Limb (tissue), 2 donors: ENCODE measurements around the gene CFAP57.
"Not testable (repeated sequence)": the region's sequence is repeated elsewhere in the genome, so short reads cannot be mapped to it uniquely, and the experiment has no call there.

Source experiments
- DNase-seq, 2 donors: peaks; one replicate each; pipeline ENCODE4 v3.0.0-alpha.2; 2016; ENCODE audit errors: extremely low spot score in 2 of 2

The CFAP57 gene

GRCh38 chr1:43172527-43172972 is 420 bp downstream of the CFAP57 start:
- peak in 1 of 2 donors; percentile 88 for DNase-seq

- DNase-seq, result no peak
Observed at GRCh38 chr1:43174873-43175272, 2.7 kb downstream of the CFAP57 start.

DNA sequence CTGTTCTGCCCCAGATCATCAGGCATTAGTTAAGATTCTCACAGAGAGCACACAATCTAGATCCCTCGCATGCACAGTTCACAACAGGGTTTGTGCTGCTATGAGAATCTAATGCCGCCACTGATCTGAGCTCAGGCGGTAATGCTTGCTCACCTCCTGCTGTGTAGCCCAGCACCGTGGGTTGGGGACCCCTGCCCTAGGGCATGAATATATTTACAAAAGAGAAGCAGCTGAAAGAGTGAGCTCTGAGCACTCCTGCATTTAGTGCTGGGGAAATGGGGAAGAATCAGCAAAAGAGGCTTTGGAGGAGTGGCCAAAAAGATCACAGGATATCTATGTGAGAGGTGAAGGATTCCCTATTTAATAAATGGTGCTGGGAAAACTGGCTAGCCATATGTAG is 5.6 kb downstream of the CFAP57 start:
- no peak for DNase-seq

- no peak for DNase-seq
Observed at GRCh38 chr1:43184388-43184787, 12.3 kb downstream of the CFAP57 start.

DNA sequence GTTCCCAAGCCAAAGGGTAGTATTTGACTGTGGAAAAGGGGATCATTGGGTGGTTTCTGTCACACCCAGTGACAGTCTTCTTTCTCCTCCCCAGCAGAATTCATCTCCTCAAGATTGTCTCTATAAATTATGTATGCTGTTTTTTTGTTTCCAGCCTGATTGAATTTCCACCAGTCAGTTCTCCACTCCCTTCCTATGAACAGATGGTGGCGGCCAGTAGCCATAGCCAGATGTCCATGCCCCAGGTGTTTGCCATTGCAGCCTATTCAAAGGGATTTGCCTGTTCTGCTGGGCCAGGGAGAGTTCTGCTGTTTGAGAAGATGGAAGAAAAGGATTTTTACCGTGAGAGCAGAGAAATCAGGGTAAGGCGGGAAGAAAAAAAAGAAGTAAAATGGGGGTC is 12.9 kb downstream of the CFAP57 start:
- DNase-seq, result no peak

DNA sequence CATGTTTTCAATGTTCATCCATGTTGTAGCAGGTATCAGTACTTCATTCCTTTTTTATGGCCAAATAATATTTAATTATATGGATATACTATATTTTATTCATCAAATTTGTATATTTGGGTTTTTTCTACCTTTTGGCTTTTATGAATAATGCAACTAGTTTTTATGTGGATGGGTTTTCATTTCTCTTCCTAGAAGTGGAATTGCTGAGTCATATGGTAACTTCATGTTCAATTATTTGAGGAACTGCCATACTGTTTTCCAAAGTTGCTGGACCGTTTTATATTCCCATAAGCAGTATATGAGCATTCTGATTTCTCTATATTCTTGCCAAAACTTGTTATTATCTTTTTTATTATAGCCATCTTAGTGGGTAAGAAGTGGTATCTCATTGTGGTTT is 16.0 kb downstream of the CFAP57 start:
- no peak for DNase-seq

DNA sequence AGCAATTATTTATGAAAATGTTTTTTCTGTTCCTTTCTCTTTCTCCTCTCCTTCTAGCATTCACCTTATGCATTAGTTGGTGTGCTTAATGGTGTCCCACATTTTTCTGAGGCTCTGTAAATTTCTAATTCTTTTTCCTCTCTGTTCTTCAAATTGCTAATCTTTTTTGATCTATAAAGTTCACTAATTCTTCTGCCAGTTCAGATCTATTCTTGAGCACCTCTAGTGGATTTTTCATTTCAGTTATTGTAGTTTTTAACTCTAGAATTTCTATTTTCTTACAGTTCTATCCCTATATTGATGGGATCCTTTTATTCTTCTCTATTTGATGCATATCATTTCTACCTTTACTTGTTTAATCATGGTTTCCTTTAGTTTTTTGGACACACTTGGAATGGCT is 22.4 kb downstream of the CFAP57 start:
- no peak for DNase-seq

DNA sequence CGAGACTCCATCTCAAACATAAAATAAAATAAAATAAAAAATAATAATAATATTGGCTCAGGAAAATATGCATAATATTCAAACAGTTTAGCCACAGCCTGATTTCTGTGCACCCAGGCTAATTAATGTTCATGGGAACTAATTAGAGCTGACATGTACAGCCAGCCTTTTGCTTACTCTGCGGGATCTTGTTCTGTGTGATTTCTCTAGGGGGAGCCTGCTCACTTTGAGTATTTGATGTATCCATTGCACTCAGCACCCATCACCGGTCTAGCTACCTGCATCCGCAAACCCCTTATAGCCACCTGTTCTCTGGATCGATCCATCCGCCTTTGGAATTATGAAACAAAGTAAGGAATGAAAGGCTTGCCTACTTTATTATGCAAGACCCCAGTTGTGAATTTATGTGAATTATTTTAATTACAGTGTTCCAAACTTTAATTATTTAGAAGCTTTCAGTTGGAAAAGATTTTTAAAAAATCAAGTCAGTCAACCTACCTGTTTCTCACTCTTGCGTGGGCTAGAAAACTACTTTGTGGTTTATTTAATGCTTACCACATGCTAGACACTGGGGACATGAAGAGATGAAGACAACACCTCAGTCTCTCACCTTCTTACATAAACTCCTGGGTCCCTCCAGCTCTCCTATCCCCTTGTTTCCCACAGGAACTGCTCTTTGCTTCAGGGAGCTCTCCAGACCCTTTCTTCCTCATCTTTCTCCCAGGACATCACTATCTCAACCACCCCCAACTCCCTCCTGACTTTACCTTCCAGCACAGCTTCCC is 25.4 kb downstream of the CFAP57 start:
- DNase-seq, result no peak

DNA sequence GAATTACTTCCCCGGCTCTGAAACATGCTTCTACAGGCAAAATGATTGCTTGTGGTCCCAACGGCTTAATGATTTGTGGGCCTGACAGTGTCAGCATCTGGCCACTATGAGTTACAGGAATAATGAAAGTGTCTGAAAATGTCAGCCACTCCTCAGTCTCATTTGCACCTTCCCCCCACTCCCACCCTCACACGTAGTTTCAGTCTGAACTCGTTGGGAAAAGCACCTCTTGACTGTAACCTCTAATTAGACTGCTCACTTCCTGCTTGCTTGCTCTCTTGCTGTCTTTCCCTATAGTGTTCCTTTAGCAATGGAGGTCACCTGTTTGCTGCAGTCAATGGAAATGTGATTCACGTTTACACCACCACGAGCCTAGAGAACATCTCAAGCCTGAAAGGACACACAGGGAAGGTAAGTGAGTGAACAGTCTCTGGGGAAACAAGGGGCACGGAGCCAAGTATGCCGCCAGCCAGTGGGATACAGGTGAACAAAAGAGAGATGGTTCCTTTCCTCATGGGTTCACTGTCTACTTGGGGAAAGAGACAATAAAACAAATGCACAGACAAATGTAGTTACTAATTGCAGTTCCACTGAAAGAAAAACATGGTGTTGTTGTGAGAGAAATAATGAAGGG is 27.1 kb downstream of the CFAP57 start:
- DNase-seq, result no peak

DNA sequence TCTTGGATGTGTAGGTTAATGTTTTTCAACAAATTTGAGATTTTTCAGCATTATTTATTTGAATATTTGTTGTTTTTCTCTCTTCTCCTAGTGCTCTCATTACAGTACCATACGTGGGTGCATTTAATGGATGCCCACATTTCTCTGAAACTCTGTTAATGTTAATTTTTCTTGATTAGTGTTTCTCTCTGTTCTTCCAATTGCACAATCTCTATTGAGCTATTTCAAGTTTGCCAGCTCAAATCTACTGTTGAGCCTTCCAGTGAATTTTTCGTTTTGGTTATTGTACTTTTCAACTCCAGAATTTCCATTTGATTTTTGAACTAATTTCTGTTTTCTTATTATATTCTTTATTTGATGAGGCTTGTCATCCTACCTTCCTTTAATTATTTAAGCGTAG is 31.7 kb downstream of the CFAP57 start:
- DNase-seq, result no peak

DNA sequence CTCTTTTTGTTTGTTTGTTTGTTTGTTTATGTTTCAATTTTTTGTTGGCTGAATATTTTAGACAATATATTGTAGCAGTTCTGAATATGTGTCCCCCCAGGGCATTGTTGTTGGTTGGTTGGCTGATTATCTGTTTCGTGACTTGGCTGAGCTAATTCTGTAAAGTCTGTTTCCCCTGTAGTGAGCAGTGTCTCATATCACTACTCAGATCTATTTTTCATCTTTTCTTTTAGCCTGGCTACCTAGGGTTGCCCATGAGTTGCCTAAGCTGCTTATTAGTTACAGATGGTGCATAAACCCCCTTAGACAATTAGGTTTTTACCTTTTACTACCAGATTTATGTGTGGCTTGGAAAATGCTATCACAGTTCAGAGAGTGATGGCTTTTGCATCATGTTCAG is 32.3 kb downstream of the CFAP57 start:
- no peak for DNase-seq

DNA sequence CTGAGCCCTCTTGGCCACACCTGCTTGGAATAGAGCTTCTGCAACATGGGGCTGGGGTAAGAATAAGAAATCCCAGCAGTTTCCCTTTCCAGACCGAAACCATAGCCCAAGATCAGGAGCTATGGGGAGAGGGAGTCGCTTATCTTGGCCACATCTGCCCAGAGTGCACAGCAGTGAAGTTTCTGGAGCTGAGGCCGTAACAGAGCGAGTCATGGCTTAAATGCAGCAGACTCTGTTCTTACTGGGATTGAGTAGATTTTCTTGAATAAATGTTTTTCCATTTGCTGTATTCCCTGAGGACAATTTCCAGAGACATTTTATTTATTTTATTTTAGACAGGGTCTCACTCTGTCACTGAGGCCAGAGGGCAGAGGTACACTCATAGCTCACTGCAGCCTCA is 33.5 kb downstream of the CFAP57 start:
- DNase-seq, result no peak

DNA sequence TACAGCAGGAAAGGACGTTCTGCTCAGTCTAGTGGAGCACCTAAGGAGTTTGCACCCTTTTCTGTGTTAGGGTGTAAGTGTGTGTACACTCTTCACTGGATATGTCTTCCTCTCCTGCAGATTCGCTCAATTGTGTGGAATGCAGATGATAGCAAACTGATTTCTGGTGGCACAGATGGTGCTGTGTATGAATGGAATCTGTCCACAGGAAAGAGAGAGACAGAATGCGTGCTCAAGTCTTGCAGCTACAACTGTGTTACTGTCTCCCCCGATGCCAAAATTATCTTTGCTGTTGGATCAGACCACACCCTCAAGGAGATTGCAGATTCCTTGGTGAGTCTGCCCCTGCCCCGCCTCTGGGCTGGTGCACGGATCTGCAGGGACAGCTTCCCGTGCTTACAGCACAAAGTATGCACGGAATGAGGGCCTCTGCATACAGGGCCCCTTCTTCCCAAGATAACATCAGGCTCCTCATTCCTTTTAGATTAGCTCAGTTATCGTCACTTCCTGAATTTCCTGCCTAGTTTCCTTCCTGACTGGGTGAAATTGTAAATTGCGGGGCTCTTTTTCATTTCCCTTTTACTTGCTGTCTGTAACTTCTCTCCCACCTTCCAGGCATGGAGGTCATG is 34.6 kb downstream of the CFAP57 start:
- DNase-seq, result peak; percentile 65 to 67

DNA sequence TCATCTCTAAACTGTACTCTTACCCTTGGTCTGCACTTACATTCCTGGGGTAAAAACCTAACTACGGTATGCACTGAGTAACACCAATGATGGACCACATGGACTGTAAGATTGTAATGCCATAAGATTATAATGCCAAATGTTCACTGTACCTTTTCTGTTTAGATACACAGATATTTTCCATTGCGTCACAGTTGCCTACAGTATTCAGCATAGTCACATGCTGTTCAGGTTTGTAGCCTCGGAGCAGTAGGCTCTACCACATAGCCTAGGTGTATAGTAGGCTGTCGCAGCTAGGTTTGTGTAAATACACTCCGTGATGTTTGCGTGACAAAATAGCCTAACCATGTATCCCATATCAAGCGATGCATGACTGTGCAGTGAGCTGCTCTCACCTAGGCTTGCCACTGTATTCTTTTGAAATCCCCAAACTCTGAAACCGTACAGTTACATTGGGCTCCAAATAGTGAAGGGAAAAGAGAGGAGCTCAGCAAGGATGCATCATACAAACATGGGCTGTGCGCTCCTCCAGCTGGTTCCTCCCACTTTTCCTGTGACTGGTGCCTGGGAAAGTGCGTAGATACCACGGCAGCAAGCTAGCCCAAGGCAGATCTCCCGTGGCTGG is 35.2 kb downstream of the CFAP57 start:
- peak in 1 of 2 donors; percentile 18 for DNase-seq

GRCh38 chr1:43208277-43208676 is 36.1 kb downstream of the CFAP57 start:
- DNase-seq, result not testable (repeated sequence)

GRCh38 chr1:43214501-43215444 is 42.6 kb downstream of the CFAP57 start:
- no peak for DNase-seq

GRCh38 chr1:43217747-43218146 is 45.6 kb downstream of the CFAP57 start:
- DNase-seq, result no peak

DNA sequence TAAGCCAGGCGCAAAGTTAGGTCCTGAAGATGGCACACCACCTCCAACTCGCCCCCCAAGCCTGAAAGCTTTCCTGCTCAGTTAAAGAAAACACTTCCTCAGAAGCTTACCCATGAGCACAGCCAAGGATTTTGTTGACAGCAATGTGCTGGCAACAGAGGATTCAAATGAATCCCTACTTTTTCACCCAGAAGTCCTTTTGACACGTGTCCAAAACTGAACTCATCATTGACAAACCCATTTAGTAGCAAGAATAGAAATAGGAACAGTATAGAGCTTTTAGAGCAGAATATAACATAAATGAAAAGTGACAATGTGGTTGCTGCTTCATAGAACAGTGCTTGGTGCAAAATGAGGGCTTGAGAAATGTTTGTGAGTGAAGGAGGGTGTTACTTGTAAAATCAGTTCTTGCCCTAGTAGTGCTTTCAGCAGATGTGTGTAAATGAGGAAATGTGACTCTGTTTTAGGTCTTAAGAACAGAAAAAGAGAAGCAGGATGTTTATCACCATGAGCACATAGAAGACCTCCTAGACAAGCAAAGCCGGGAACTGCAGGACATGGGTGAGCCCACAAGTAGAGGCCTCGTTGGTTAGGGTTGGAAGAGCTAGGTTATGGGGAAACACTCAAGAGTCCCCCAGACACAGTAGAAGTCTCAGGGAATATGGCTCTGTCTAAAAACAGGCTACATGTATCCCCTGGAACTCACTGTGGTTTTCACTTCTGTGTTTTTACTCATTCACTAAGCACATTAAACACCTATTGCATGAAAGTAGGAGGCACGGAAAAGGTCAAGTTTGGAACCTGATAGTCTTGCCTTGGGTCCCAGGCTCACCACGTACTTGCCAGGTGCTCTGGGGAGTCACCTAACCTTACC is 49.0 kb downstream of the CFAP57 start:
- DNase-seq, result no peak

GRCh38 chr1:43221797-43222196 is 49.7 kb downstream of the CFAP57 start:
- no peak for DNase-seq

- no peak for DNase-seq
Observed at GRCh38 chr1:43222879-43223278, 50.7 kb downstream of the CFAP57 start.
